SK-N-SH treated with all-trans-retinoic acid at 6 μM for 48 hours (cell line): ENCODE results near the gene ASTN1.

ENCODE experiments used
- ATAC-seq: fragments of 200-7000 bp; cut with Tn5 transposase; 3 replicates; pipeline ENCODE4 v1.9.1; 2020; ENCODE audit warnings: mild to moderate bottlenecking, moderate library complexity
- ARNTL ChIP-seq: fragments of 450-650 bp; formaldehyde crosslinking; IDR thresholded peaks from 2 replicates; pipeline ENCODE4 v1.5.0; 2020; ENCODE audit warnings: low read depth, mild to moderate bottlenecking, moderate library complexity, borderline replicate concordance
- CSDC2 ChIP-seq: fragments of 250-450 bp; sonication (Bioruptor Pico); IDR thresholded peaks from 2 replicates; pipeline ENCODE4 v1.5.0; 2020; ENCODE audit warnings: mild to moderate bottlenecking, moderate library complexity
- CSRNP3 ChIP-seq: fragments of 250-450 bp; sonication (Bioruptor Pico); IDR thresholded peaks from 2 replicates; pipeline ENCODE4 v1.5.1; 2021; ENCODE audit warnings: mild to moderate bottlenecking, moderate library complexity
- ISL1 ChIP-seq: fragments of 250-450 bp; sonication (Bioruptor Pico); IDR thresholded peaks from 2 replicates; pipeline ENCODE4 v2.1.2; 2022; ENCODE audit warnings: mild to moderate bottlenecking, moderate library complexity
- PPARA ChIP-seq: fragments of 250-450 bp; sonication (Bioruptor Pico); IDR thresholded peaks from 2 replicates; pipeline ENCODE4 v1.5.0; 2020; ENCODE audit warnings: mild to moderate bottlenecking, borderline replicate concordance
- SNAI2 ChIP-seq: fragments of 250-450 bp; sonication (Bioruptor Pico); IDR thresholded peaks from 2 replicates; pipeline ENCODE4 v1.5.0; 2020; ENCODE audit warnings: mild to moderate bottlenecking, moderate library complexity
- TCF4 ChIP-seq: fragments of 250-450 bp; sonication (Bioruptor Pico); IDR thresholded peaks from 2 replicates; pipeline ENCODE4 v1.8.0; 2021; ENCODE audit warnings: mild to moderate bottlenecking, moderate library complexity, borderline replicate concordance
- TOX ChIP-seq: fragments of 250-450 bp; sonication (Bioruptor Pico); IDR thresholded peaks from 2 replicates; pipeline ENCODE4 v1.8.0; 2021; ENCODE audit warnings: mild to moderate bottlenecking, moderate library complexity, borderline replicate concordance
- ZC3H10 ChIP-seq: fragments of 250-450 bp; sonication (Bioruptor Pico); IDR thresholded peaks from 2 replicates; pipeline ENCODE4 v1.5.1; 2021; ENCODE audit warnings: mild to moderate bottlenecking, moderate library complexity
- ZFP3 ChIP-seq: fragments of 250-450 bp; sonication (Bioruptor Pico); IDR thresholded peaks from 2 replicates; pipeline ENCODE4 v1.5.0; 2020; ENCODE audit warnings: mild to moderate bottlenecking, moderate library complexity
- ZNF565 ChIP-seq: fragments of 450-650 bp; formaldehyde crosslinking; conservative IDR thresholded peaks from 2 replicates; pipeline ENCODE4 v1.5.0; 2020; ENCODE audit warnings: low read depth, mild to moderate bottlenecking, moderate library complexity
- ZNF8 ChIP-seq: fragments of 450-650 bp; formaldehyde crosslinking; IDR thresholded peaks from 2 replicates; pipeline ENCODE4 v1.5.0; 2020; ENCODE audit warnings: mild to moderate bottlenecking, moderate library complexity
- TF ChIP-seq, protein P1 (sequence below): fragments of 250-450 bp; sonication (Bioruptor Pico); IDR thresholded peaks from 2 replicates; pipeline ENCODE4 v1.8.0; 2020; ENCODE audit warnings: mild to moderate bottlenecking, moderate library complexity, borderline replicate concordance
- TF ChIP-seq, protein P2 (sequence below): fragments of 250-450 bp; sonication (Bioruptor Pico); IDR thresholded peaks from 2 replicates; pipeline ENCODE4 v1.5.1; 2020; ENCODE audit warnings: low read depth, mild to moderate bottlenecking, moderate library complexity
- TF ChIP-seq, protein P3 (sequence below): fragments of 250-450 bp; sonication (Bioruptor Pico); IDR thresholded peaks from 2 replicates; pipeline ENCODE4 v1.5.0; 2020; ENCODE audit warnings: mild to moderate bottlenecking, moderate library complexity
- TF ChIP-seq, protein P4 (sequence below): fragments of 250-450 bp; sonication (Bioruptor Pico); IDR thresholded peaks from 2 replicates; pipeline ENCODE4 v1.8.0; 2021; ENCODE audit warnings: low read depth, mild to moderate bottlenecking, moderate library complexity, borderline replicate concordance

ASTN1 gene

GRCh38 chr1:176815621-176816020, 348.9 kb downstream of the ASTN1 start:
- TF ChIP-seq TCF4 (CRISPR knock-in tag) (no peak), CSRNP3 (CRISPR knock-in tag) (no peak), ZNF565 (CRISPR knock-in tag) (no peak), CSDC2 (CRISPR knock-in tag) (no peak), PPARA (no peak), ZC3H10 (CRISPR knock-in tag) (no peak), ARNTL (no peak), TOX (no peak), ZFP3 (CRISPR knock-in tag) (no peak), SNAI2 (no peak), ISL1 (CRISPR knock-in tag) (no peak), ZNF8 (CRISPR knock-in tag) (no peak)
- TF ChIP-seq, protein P1, sequence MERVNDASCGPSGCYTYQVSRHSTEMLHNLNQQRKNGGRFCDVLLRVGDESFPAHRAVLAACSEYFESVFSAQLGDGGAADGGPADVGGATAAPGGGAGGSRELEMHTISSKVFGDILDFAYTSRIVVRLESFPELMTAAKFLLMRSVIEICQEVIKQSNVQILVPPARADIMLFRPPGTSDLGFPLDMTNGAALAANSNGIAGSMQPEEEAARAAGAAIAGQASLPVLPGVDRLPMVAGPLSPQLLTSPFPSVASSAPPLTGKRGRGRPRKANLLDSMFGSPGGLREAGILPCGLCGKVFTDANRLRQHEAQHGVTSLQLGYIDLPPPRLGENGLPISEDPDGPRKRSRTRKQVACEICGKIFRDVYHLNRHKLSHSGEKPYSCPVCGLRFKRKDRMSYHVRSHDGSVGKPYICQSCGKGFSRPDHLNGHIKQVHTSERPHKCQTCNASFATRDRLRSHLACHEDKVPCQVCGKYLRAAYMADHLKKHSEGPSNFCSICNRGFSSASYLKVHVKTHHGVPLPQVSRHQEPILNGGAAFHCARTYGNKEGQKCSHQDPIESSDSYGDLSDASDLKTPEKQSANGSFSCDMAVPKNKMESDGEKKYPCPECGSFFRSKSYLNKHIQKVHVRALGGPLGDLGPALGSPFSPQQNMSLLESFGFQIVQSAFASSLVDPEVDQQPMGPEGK = no peak
- TF ChIP-seq, protein P2, sequence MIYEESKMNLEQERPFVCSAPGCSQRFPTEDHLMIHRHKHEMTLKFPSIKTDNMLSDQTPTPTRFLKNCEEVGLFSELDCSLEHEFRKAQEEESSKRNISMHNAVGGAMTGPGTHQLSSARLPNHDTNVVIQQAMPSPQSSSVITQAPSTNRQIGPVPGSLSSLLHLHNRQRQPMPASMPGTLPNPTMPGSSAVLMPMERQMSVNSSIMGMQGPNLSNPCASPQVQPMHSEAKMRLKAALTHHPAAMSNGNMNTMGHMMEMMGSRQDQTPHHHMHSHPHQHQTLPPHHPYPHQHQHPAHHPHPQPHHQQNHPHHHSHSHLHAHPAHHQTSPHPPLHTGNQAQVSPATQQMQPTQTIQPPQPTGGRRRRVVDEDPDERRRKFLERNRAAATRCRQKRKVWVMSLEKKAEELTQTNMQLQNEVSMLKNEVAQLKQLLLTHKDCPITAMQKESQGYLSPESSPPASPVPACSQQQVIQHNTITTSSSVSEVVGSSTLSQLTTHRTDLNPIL = no peak
- TF ChIP-seq, protein P3, sequence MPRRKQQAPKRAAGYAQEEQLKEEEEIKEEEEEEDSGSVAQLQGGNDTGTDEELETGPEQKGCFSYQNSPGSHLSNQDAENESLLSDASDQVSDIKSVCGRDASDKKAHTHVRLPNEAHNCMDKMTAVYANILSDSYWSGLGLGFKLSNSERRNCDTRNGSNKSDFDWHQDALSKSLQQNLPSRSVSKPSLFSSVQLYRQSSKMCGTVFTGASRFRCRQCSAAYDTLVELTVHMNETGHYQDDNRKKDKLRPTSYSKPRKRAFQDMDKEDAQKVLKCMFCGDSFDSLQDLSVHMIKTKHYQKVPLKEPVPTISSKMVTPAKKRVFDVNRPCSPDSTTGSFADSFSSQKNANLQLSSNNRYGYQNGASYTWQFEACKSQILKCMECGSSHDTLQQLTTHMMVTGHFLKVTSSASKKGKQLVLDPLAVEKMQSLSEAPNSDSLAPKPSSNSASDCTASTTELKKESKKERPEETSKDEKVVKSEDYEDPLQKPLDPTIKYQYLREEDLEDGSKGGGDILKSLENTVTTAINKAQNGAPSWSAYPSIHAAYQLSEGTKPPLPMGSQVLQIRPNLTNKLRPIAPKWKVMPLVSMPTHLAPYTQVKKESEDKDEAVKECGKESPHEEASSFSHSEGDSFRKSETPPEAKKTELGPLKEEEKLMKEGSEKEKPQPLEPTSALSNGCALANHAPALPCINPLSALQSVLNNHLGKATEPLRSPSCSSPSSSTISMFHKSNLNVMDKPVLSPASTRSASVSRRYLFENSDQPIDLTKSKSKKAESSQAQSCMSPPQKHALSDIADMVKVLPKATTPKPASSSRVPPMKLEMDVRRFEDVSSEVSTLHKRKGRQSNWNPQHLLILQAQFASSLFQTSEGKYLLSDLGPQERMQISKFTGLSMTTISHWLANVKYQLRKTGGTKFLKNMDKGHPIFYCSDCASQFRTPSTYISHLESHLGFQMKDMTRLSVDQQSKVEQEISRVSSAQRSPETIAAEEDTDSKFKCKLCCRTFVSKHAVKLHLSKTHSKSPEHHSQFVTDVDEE = no peak
- ATAC-seq = no peak

GRCh38 chr1:176811511-176812288, 352.8 kb downstream of the ASTN1 start:
- TF ChIP-seq, protein P4, sequence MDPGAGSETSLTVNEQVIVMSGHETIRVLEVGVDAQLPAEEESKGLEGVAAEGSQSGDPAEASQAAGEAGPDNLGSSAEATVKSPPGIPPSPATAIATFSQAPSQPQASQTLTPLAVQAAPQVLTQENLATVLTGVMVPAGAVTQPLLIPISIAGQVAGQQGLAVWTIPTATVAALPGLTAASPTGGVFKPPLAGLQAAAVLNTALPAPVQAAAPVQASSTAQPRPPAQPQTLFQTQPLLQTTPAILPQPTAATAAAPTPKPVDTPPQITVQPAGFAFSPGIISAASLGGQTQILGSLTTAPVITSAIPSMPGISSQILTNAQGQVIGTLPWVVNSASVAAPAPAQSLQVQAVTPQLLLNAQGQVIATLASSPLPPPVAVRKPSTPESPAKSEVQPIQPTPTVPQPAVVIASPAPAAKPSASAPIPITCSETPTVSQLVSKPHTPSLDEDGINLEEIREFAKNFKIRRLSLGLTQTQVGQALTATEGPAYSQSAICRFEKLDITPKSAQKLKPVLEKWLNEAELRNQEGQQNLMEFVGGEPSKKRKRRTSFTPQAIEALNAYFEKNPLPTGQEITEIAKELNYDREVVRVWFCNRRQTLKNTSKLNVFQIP (CRISPR knock-in tag) = no peak
- ATAC-seq = no peak

DNA sequence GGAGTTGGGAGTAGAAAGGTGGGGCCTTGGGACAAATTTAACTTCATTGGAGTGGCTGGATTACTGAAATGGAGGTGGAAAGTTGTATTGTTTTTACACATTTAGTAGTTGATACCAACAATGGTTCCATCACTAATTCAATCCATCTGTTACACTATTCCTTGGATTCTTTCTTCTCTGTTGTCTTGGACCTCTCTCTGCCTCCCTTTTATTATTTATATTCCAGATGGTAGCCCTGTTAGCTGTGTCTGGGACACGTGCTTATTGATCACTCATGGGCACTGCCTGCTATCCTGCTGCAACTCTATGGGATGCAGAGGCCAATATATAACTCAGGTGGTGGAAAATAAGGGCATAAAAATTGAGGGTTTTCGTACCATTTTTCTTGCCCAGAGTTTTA, 355.2 kb downstream of the ASTN1 start:
- ATAC-seq = no peak
- TF ChIP-seq ZNF565 (CRISPR knock-in tag) (no peak), ZC3H10 (CRISPR knock-in tag) (no peak), TCF4 (CRISPR knock-in tag) (no peak)
- TF ChIP-seq, protein P2 = no peak
